Activated naive CD8-positive, alpha-beta T cell treated with anti-CD3 and anti-CD28 coated beads, Interleukin-2, amount 10 ng/mL, durations not matched to agents 7 days and 5 days (primary cell): ENCODE measurements around the gene SEC14L2. TPM values are rescaled to one million over a fixed set of nuclear protein-coding genes. Genes with fewer than 3 reads are reported as not detected.
"Not testable (repeated sequence)": the region's sequence is repeated elsewhere in the genome, so short reads cannot be mapped to it uniquely, and the experiment has no call there.

Experiments used
- ATAC-seq: fragments of 150-1000 bp; cut with Tn5 transposase; one replicate; pipeline ENCODE4 v1.10.0; 2021; ENCODE audit warnings: low read depth, moderate library complexity
- POLR2A ChIA-PET: fragments of 350-600 bp; sonication (Branson Sonifier 250); formaldehyde crosslinking; loops from one replicate; lab custom pipeline; 2021; ENCODE audit warnings: antibody characterized with exemption; lab: Charles Lee
- DNase-seq: peaks from one replicate; pipeline ENCODE4 v3.0.0; 2021
- H3K27ac Mint-ChIP-seq: one replicate; pipeline ENCODE4 v1.8.0; 2022; ENCODE audit warnings: mild to moderate bottlenecking, mixed read lengths
- H3K27me3 Mint-ChIP-seq: one replicate; pipeline ENCODE4 v1.8.0; 2022; ENCODE audit warnings: mild to moderate bottlenecking, moderate library complexity, mixed read lengths
- H3K36me3 Mint-ChIP-seq: one replicate; pipeline ENCODE4 v1.8.0; 2021; ENCODE audit warnings: mild to moderate bottlenecking, mixed read lengths
- H3K4me1 Mint-ChIP-seq: one replicate; pipeline ENCODE4 v1.8.0; 2021; ENCODE audit warnings: mixed read lengths
- H3K4me3 Mint-ChIP-seq: one replicate; pipeline ENCODE4 v1.8.0; 2022; ENCODE audit warnings: mild to moderate bottlenecking, moderate library complexity, mixed read lengths
- H3K9me3 Mint-ChIP-seq: one replicate; pipeline ENCODE4 v1.8.0; 2021; ENCODE audit warnings: mixed read lengths
- total RNA-seq, 2 experiments: library from RNA; stranded (reverse); gene quantifications; one replicate each; pipeline ENCODE4 v1.2.3, GENCODE V29; 2021

SEC14L2 gene
- total RNA-seq, 2 experiments from 2014 or later: 9.9 TPM

DNA sequence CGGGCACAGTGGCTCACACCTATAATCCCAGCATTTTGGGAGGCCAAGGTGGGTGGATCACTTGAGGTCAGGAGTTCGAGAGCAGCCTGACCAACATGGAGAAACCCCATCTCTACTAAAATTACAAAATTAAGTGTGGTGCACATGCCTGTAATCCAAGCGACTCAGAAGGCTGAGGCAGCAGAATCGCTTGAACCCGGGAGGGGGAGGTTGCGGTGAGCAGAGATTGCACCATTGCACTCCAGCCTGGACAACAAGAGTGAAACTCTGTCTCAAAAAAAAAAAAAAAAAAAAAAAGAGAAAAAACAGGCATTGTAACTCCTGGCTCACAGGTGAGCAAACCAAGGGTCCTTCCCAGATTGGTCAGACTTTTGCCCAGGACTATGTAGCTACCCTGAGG is 63.7 kb downstream of the SEC14L2 start:
- H3K27ac Mint-ChIP-seq, POLR2A ChIA-PET, DNase-seq, H3K4me1 Mint-ChIP-seq, H3K27me3 Mint-ChIP-seq, ATAC-seq, H3K36me3 Mint-ChIP-seq, H3K4me3 Mint-ChIP-seq, H3K9me3 Mint-ChIP-seq: not testable (repeated sequence)

DNA sequence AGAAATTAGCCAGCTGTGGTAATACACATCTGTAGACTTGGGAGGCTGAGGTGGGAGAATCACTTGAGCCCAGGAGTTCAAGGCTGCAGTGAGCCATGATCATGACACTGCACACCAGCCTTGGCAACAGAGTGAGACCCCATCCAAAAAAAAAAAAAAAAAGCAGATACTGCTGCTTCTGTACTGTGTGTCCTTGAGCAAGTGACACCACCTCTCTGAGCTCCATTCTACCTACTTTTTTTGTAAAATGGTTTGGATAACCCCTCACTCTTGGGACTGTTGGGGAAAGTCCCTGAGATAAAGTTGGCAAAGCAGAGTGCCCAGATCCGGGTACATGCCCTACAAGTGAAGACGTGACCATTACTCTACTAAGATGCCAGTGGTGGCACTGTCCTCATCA is 72.3 kb downstream of the SEC14L2 start:
- H3K4me1 Mint-ChIP-seq: peaks cover 13% of the 10 kb centered on the region
- H3K36me3 Mint-ChIP-seq: no peaks in the 10 kb centered on the region
- no peak overlapping the region for H3K27ac Mint-ChIP-seq
- no peak overlapping the region for H3K4me3 Mint-ChIP-seq
- H3K9me3 Mint-ChIP-seq: peaks cover 1% of the 10 kb centered on the region
- peaks cover 10% of the 10 kb centered on the region for H3K27me3 Mint-ChIP-seq
- POLR2A ChIA-PET: no interaction called here
- no peak for ATAC-seq
- DNase-seq: no peak

DNA sequence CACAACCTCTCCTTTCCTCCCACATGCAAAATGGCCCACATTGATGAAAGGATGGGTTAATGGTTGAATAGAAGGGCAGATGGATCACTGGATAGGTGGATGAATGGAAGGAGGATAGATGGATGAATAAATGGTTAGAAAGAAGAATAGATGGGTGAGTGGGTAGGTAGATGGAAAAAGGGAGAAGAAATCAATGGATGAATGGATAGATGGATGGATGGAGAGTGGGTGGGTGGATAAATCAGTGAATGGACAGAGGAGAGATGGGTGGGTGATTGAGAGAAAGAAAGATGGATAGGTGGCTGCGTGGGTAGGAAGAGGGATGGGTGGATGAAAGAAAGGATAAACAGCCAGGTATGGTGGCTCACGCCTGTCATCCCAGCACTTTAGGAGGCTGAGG is 73.8 kb downstream of the SEC14L2 start:
- Mint-ChIP-seq H3K36me3 (no peaks in the 10 kb centered on the region), H3K4me1 (peaks cover 13% of the 10 kb centered on the region), H3K27ac (peak overlapping the region; percentile 40), H3K4me3 (peak overlapping the region; percentile 29), H3K9me3 (peaks cover 1% of the 10 kb centered on the region), H3K27me3 (peaks cover 5% of the 10 kb centered on the region)
- POLR2A ChIA-PET: no interaction called here
- DNase-seq (no peak), ATAC-seq (no peak)

DNA sequence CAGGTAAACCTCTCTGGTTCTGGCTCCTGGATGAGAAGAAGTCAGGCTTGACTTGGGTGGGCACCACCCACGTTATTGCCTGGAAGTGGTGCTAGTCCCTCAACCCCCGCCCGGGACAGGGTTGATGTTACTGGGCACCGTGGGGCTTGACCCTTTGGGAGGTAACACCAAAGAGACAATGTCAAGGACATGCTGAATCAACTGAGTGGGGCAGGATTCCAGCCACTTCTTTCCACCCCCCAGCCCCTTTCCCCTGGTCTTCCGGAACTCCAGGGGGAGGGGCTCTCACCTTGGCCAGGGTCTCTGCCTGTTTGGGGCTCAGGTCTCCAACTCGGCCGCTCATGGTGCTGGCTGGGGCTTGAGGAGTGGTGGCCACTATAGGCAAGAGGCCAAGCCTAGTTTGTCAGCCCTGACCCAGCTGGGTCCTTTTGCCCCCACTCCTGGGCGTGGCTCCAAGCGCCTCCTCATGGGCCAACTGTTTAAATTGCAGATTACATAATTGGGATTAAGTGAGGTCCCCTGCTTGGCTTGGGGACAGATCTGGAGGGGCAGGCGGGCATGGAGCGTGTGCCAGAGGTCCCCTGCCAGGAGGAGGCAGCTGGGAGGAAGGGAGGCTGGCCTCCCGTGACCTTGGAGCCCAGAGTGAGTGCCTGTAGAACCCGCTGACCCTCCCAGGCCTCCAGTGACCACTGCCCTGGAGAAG is 74.9 kb downstream of the SEC14L2 start, which contains the start of gene SEC14L3:
TSS of gene SEC14L3 (minus strand) at position 402 of the 703 bp plus-strand sequence. CDS start at position 343, 59 bp downstream.
- no peak within 1 kb of the TSS for H3K4me3 Mint-ChIP-seq
- DNase-seq (no peak), ATAC-seq (no peak)
- no peaks in the 10 kb centered on the region for H3K36me3 Mint-ChIP-seq
- H3K4me1 Mint-ChIP-seq: peaks cover 13% of the 10 kb centered on the region
- H3K27ac Mint-ChIP-seq: no peak within 1 kb of the TSS
- peaks cover 1% of the 10 kb centered on the region for H3K9me3 Mint-ChIP-seq
- peaks cover 4% of the 10 kb centered on the region for H3K27me3 Mint-ChIP-seq
- POLR2A ChIA-PET: no interaction called here

DNA sequence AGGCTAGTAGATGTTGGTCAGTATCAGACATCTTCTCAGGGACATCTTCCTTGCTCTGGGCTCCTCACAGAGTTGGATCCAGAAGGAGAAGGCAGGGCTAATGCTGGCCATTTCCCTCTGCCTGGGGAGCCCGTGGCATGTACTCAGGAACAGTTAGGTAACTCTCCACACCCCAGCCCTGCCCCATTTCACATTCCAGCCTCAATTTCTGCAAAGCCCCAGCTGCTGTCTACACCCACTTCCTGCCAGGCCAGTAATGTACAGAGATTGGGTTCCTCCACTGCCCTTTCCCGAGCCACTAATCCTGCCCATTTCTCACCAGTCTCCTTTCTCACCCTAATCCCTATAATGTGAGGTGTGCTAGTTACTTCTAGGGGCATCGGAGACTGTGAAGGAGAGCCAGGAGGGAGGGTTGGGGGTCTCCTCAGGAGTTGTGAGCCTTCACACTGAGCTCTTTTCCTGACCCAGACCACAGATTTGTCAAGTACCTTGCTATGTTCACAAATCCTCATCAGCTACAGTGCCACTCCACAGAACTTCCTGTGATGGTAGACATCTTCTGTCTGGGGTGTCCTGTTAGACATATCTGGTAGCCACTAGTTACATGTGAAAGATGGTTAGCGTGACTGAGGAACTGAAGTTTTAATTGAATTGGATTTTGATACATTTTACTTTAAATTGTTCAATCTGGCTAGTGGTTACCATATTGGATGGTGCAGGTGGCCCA is 76.3 kb downstream of the SEC14L2 start:
- H3K27ac Mint-ChIP-seq: peak overlapping the region; percentile 3
- no peaks in the 10 kb centered on the region for H3K36me3 Mint-ChIP-seq
- H3K9me3 Mint-ChIP-seq: peaks cover 1% of the 10 kb centered on the region
- DNase-seq (no peak), ATAC-seq (no peak)
- no peak overlapping the region for H3K4me3 Mint-ChIP-seq
- peaks cover 4% of the 10 kb centered on the region for H3K27me3 Mint-ChIP-seq
- POLR2A ChIA-PET: no interaction called here
- peaks cover 13% of the 10 kb centered on the region for H3K4me1 Mint-ChIP-seq

DNA sequence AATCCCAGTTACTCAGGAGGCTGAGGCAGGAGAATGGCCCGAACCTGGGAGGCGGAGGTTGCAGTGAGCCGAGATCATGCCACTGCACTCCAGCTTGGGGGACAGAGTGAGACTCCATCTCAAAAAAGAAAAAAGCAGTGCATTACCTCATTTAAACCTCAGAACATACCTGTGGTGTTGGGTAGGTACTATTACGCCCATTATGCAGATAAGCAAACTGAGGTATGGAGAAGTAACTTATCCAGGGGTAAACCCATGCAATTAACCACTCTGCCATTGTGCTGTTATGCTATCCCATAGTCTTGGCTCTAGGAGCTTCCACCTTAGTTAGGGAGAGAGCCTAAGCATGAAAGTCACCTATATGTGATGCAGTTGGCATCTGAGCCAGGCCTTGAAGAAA is 77.3 kb downstream of the SEC14L2 start:
- Mint-ChIP-seq H3K27ac (no peak overlapping the region), H3K9me3 (peaks cover 1% of the 10 kb centered on the region), H3K4me1 (peaks cover 13% of the 10 kb centered on the region), H3K4me3 (no peak overlapping the region), H3K27me3 (peaks cover 4% of the 10 kb centered on the region), H3K36me3 (no peaks in the 10 kb centered on the region)
- ATAC-seq (no peak), DNase-seq (no peak)
- POLR2A ChIA-PET: interaction anchor here (0.6 kb wide), 1 partner anchor 304 kb away, joined by 3 read pairs; no protein-coding TSS in a partner anchor

Other genes with a start within 250 kb of the SEC14L2 start
- gene LIF, start 150.3 kb upstream of the SEC14L2 start, total RNA-seq: 100 to 1,000 TPM; 508 to 564 TPM
- 100 to 1,000 TPM; 125 to 142 TPM for gene OSM, start 130.2 kb upstream of the SEC14L2 start, total RNA-seq
- gene CASTOR1, start 107.5 kb upstream of the SEC14L2 start, total RNA-seq: 10 to 100 TPM; 24.2 to 27.5 TPM
- 10 to 100 TPM; 54.0 to 54.2 TPM for gene TBC1D10A, start 70.1 kb upstream of the SEC14L2 start, total RNA-seq
- 100 to 1,000 TPM; 220 to 233 TPM for gene SF3A1, start 40.1 kb upstream of the SEC14L2 start, total RNA-seq
- gene CCDC157, start 40.0 kb upstream of the SEC14L2 start, total RNA-seq: 1 to 10 TPM; 4.0 to 4.7 TPM
- 10 to 100 TPM; 11.1 to 11.3 TPM for gene RNF215, start 9.6 kb upstream of the SEC14L2 start, total RNA-seq
- 10 to 100 TPM; 63.3 to 64.8 TPM for gene MTFP1, start 28.8 kb downstream of the SEC14L2 start, total RNA-seq
- gene SEC14L3, start 75.0 kb downstream of the SEC14L2 start, total RNA-seq: not detected
- gene SEC14L4, start 108.7 kb downstream of the SEC14L2 start, total RNA-seq: not detected
- under 1 TPM in 1 of 2 experiments, not detected in 1; 0.08 TPM for gene SEC14L6, start 149.7 kb downstream of the SEC14L2 start, total RNA-seq
- under 1 TPM; 0.44 to 0.68 TPM for gene GAL3ST1, start 177.6 kb downstream of the SEC14L2 start, total RNA-seq
- gene PES1, start 194.9 kb downstream of the SEC14L2 start, total RNA-seq: 10 to 100 TPM; 51.2 to 57.1 TPM
- gene TCN2, start 210.2 kb downstream of the SEC14L2 start, total RNA-seq: under 1 TPM; 0.28 to 0.94 TPM
- 1 to 10 TPM; 1.5 to 2.4 TPM for gene SLC35E4, start 238.8 kb downstream of the SEC14L2 start, total RNA-seq